SJCRH30 (cell line): ENCODE measurements around the gene IFNA16. TPM values are rescaled to one million over a fixed set of nuclear protein-coding genes. Genes with fewer than 3 reads are reported as not detected.
"Not testable (repeated sequence)": the region's sequence is repeated elsewhere in the genome, so short reads cannot be mapped to it uniquely, and the experiment has no call there.

Source experiments
- DNase-seq, 2 experiments: peaks; one replicate each; pipeline ENCODE4 v3.0.0-alpha.2; 2015 to 2020
- H3K27ac ChIP-seq: fragments of 250-450 bp; sonication (Bioruptor Pico); 2 replicates; pipeline ENCODE4 v1.5.1; 2020; ENCODE audit warnings: mild to moderate bottlenecking, moderate library complexity
- H3K27me3 ChIP-seq: fragments of 250-450 bp; sonication (Bioruptor Pico); 2 replicates; pipeline ENCODE4 v1.5.1; 2020; ENCODE audit warnings: mild to moderate bottlenecking, moderate library complexity
- H3K36me3 ChIP-seq: fragments of 250-450 bp; sonication (Bioruptor Pico); 2 replicates; pipeline ENCODE4 v1.5.1; 2020; ENCODE audit warnings: mild to moderate bottlenecking, moderate library complexity
- H3K4me1 ChIP-seq: fragments of 250-450 bp; sonication (Bioruptor Pico); 2 replicates; pipeline ENCODE4 v1.5.1; 2020; ENCODE audit warnings: mild to moderate bottlenecking, moderate library complexity
- H3K4me3 ChIP-seq: fragments of 250-450 bp; sonication (Bioruptor Pico); 2 replicates; pipeline ENCODE4 v1.5.1; 2020; ENCODE audit warnings: mild to moderate bottlenecking, moderate library complexity
- H3K9me3 ChIP-seq: fragments of 250-450 bp; sonication (Bioruptor Pico); replicated peaks from 2 replicates; pipeline ENCODE4 v1.5.1; 2020; ENCODE audit warnings: mild to moderate bottlenecking, moderate library complexity
- total RNA-seq: library from RNA; depleted of rRNA; stranded (reverse); fragments of >200 nt; shearing (Covaris generic); gene quantifications from 2 replicates; pipeline ENCODE4 v1.2.3, GENCODE V29; 2014

Gene IFNA16
- total RNA-seq, 1 experiment from 2014 or later, result not detected

GRCh38 chr9:21213411-21214326, 3.4 kb downstream of the IFNA16 start:
- H3K4me3 ChIP-seq, H3K27me3 ChIP-seq, H3K27ac ChIP-seq, H3K36me3 ChIP-seq, H3K9me3 ChIP-seq, H3K4me1 ChIP-seq: not testable (repeated sequence)
- peak in 1 of 2 experiments; percentile 13 for DNase-seq

DNA sequence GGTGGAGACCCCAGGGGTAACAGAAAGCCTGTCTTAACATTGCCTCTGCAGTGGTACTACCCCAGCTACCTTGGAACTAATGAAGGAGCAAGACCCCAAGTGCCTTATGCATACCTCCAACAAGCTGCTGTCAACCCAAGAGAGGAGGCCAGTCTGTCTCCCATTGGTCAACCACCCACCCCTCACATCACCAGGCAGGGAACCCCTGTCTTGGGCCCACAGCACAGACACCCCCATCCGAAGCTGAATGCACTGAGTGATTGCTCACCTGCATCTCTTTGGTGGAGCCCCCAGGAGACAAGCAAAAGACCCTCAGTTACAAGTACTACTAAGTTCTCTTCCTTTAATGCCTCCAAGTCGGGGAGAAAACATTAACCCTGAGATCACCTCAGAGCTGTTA, 5.0 kb downstream of the IFNA16 start:
- H3K27me3 ChIP-seq, H3K4me3 ChIP-seq, H3K27ac ChIP-seq, H3K36me3 ChIP-seq, H3K9me3 ChIP-seq, H3K4me1 ChIP-seq, DNase-seq: not testable (repeated sequence)

GRCh38 chr9:21210782-21211181, 6.3 kb downstream of the IFNA16 start:
- not testable (repeated sequence) for H3K9me3 ChIP-seq, H3K4me1 ChIP-seq, H3K27me3 ChIP-seq, H3K36me3 ChIP-seq, H3K4me3 ChIP-seq, DNase-seq, H3K27ac ChIP-seq

GRCh38 chr9:21210311-21210710, 6.8 kb downstream of the IFNA16 start:
- Histone ChIP-seq H3K27me3 (no peaks in the 10 kb centered on the region), H3K4me3 (no peak overlapping the region), H3K4me1 (no peaks in the 10 kb centered on the region), H3K27ac (no peak overlapping the region), H3K9me3 (no peaks in the 10 kb centered on the region), H3K36me3 (no peaks in the 10 kb centered on the region)
- DNase-seq, result no peak

- H3K36me3 ChIP-seq, H3K9me3 ChIP-seq, H3K27me3 ChIP-seq: not testable (repeated sequence)
Observed at GRCh38 chr9:21207043-21207442, 10.1 kb downstream of the IFNA16 start, which contains the start of gene IFNA10. IFNA10 (minus strand) TSS chr9:21207143; CDS start chr9:21207097, 46 bp downstream.

GRCh38 chr9:21205204-21205603, 11.9 kb downstream of the IFNA16 start:
- no peaks in the 10 kb centered on the region for H3K9me3 ChIP-seq
- H3K4me1 ChIP-seq, result no peaks in the 10 kb centered on the region
- H3K4me3 ChIP-seq, result no peak overlapping the region
- no peak for DNase-seq
- H3K36me3 ChIP-seq, result no peaks in the 10 kb centered on the region
- no peaks in the 10 kb centered on the region for H3K27me3 ChIP-seq
- no peak overlapping the region for H3K27ac ChIP-seq

More at GRCh38 chr9:21207043-21207442, 10.1 kb downstream of the IFNA16 start, which contains the start of gene IFNA10:
- H3K27ac ChIP-seq, DNase-seq, H3K4me1 ChIP-seq, H3K4me3 ChIP-seq: not testable (repeated sequence)

- not testable (repeated sequence) for H3K27me3 ChIP-seq, DNase-seq
Observed at GRCh38 chr9:21202105-21202504, 15.0 kb downstream of the IFNA16 start, which contains the start of gene IFNA7. IFNA7 (minus strand) TSS chr9:21202205; CDS start chr9:21202165, 40 bp downstream.

DNA sequence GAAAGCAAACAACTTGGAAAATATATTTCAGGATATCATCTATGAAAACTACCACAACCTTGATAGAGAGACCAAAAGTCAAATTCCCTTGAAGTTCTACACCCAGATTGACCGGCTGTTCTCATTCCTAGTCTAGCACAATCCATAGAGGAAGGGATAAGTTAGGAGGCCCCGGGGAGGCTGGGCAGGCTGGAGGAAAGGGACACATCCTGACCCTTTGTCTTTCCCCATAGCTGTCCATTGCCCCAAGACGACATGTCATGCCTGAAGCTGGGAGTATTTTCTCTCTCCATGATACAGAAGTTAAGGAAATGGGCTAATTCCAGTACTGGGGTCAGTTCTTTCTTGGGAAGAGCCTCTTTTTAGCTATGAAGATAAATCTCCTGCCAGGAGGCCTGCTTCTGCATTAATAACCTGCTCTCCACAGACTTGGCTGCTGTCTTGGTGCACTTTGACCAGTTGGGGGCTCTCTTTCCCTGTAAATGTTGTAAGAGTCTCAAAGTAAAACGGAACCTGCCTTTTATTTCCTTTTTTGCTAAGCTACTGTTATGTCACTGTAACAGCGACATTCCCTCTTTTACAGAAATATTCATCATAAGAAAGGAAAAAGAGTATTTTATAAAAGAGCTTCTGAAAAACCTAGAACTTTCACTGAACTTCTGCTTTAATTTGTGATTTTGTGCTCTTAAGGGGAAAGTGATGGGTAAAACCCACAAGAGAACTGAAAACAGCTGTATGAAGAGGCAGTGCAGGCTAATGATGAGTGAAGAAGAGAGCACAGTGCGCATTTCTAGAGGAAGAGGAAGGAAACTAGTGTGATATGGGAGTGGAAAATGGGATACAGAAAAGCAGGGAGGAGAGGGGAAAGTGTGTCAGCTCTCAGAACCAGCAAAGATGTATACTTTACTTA, 22.0 kb downstream of the IFNA16 start:
- DNase-seq, result peak; percentile 8 to 24

More at GRCh38 chr9:21202105-21202504, 15.0 kb downstream of the IFNA16 start, which contains the start of gene IFNA7:
- not testable (repeated sequence) for H3K36me3 ChIP-seq, H3K9me3 ChIP-seq, H3K4me1 ChIP-seq, H3K27ac ChIP-seq, H3K4me3 ChIP-seq

GRCh38 chr9:21187487-21187886, 29.6 kb downstream of the IFNA16 start, which contains the start of gene IFNA4:
IFNA4 (minus strand) TSS chr9:21187587; CDS start chr9:21187531, 56 bp downstream.
- H3K4me3 ChIP-seq, H3K27ac ChIP-seq, H3K36me3 ChIP-seq, DNase-seq, H3K4me1 ChIP-seq, H3K9me3 ChIP-seq, H3K27me3 ChIP-seq: not testable (repeated sequence)

More for the DNA sequence above, 22.0 kb downstream of the IFNA16 start:
- not testable (repeated sequence) for H3K27ac ChIP-seq, H3K9me3 ChIP-seq, H3K27me3 ChIP-seq, H3K4me3 ChIP-seq, H3K36me3 ChIP-seq, H3K4me1 ChIP-seq

DNA sequence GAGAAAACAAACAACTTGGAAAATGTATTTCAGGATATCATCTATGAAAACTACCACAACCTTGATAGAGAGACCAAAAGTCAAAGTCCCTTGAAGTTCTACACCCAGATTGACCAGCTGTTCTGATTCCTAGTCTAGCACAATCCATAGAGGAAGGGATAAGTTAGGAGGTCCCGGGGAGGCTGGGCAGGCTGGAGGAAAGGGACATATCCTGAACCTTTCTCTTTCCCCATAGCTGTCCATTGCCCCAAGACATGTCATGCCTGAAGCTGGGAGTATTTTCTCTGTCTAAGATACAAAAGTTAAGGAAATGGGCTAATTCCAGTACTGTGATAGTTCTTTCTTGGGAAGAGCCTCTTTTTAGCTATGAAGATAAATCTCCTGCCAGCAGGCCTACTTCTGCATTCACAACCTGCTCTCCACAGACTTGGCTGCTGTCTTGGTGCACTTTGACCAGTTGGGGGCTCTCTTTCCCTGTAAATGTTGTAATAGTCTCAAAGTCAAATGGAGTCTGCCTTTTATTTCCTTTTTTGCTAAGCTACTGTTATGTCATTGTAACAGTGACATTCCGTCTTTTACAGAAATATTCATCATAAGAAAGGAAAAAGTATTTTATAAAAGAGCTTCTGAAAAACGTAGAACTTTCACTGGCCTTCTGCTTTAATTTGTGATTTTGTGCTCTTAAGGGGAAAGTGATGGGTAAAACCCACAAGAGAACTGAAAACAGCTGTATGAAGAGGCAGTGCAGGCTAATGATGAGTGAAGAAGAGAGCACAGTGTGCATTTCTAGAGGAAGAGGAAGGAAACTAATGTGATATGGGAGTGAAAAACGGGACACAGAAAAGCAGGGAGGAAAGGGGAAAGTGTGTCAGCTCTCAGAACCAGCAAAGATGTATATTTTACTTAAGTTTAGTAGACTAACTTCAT, 34.0 kb downstream of the IFNA16 start:
- not testable (repeated sequence) for H3K27me3 ChIP-seq, H3K36me3 ChIP-seq, H3K27ac ChIP-seq, H3K4me1 ChIP-seq, H3K4me3 ChIP-seq, H3K9me3 ChIP-seq
- DNase-seq, result peak in 1 of 2 experiments; percentile 27

DNA sequence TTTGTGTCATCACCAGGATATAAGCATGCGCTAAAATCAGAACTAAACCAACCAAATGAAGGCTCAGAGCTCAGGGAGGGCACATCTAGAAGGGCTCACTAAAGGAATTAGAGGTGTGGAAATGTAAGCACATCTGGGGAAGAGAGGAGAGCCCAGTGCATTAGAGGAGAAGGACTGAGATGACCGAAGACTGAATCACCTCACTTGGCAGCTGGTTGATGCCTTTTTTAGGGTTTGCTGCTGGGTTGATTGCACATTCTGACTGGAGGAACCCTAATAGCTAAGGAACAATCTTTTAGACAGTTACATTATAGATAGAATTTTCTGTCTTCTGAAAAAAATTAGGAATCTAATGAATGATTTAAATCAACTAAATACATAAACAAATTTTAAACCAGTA, 42.4 kb downstream of the IFNA16 start:
- H3K9me3 ChIP-seq, result no peaks in the 10 kb centered on the region
- no peak overlapping the region for H3K4me3 ChIP-seq
- DNase-seq, result no peak
- H3K27ac ChIP-seq, result no peak overlapping the region
- H3K36me3 ChIP-seq, result no peaks in the 10 kb centered on the region
- no peaks in the 10 kb centered on the region for H3K4me1 ChIP-seq
- H3K27me3 ChIP-seq, result no peaks in the 10 kb centered on the region

- no peaks in the 10 kb centered on the region for H3K4me1 ChIP-seq
- H3K9me3 ChIP-seq, result no peaks in the 10 kb centered on the region
- H3K27me3 ChIP-seq, result no peaks in the 10 kb centered on the region
- no peaks in the 10 kb centered on the region for H3K36me3 ChIP-seq
- DNase-seq, result no peak
- no peak overlapping the region for H3K4me3 ChIP-seq
- no peak overlapping the region for H3K27ac ChIP-seq
Observed at GRCh38 chr9:21172156-21172555, 45.0 kb downstream of the IFNA16 start.

GRCh38 chr9:21171351-21171750, 45.8 kb downstream of the IFNA16 start:
- no peaks in the 10 kb centered on the region for H3K4me1 ChIP-seq
- H3K27ac ChIP-seq, result no peak overlapping the region
- no peak overlapping the region for H3K4me3 ChIP-seq
- no peaks in the 10 kb centered on the region for H3K36me3 ChIP-seq
- DNase-seq, result no peak
- no peaks in the 10 kb centered on the region for H3K27me3 ChIP-seq
- no peaks in the 10 kb centered on the region for H3K9me3 ChIP-seq

DNA sequence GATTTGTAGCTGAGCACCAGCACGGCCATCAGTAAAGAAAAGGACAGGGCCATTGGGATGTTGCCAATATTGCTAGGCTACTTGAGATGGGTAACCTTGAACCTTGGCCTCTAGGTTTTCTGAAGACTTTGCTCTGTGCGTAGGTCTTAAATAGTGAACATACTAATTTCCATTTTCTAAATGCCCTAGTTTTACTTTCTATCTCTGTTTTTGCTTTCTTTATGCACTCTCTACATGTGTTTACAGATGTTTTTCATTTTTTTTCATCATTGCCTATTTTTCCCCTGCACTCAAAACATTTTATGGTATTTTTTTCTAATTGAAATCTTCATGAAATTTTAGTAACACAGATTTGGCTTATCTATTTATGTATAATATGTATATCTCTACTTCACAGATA, 50.6 kb downstream of the IFNA16 start, which contains the start of gene IFNA21:
Gene IFNA21, minus strand, starts transcription at position 101 of the 400 bp plus-strand sequence. Its CDS starts 48 bp downstream, at position 53.
- not testable (repeated sequence) for H3K27ac ChIP-seq, H3K4me3 ChIP-seq, DNase-seq, H3K4me1 ChIP-seq, H3K27me3 ChIP-seq, H3K9me3 ChIP-seq, H3K36me3 ChIP-seq
